GM13976 (cell line): Measurements from ENCODE around the gene TSPAN1.
A peak's percentile ranks its signal among the peaks of the same experiment; 100 is the strongest.

Experiments used
- DNase-seq: peaks from one replicate; pipeline ENCODE4 v3.0.0; 2012; ENCODE audit warnings: low spot score
- CTCF ChIP-seq: IDR thresholded peaks from 2 replicates; pipeline ENCODE4 v1.5.1; 2012; ENCODE audit warnings: borderline replicate concordance, mild to moderate bottlenecking; ENCODE audit not compliant: insufficient read depth; ENCODE audit errors: extremely low read depth, missing control alignments, control extremely low read depth
- in situ Hi-C: fragments of 300-500 bp; cut with MboI; formaldehyde crosslinking; loops from one replicate; pipeline ENCODE4 v1.12.0; 2022; ENCODE audit warnings: low sequenced_read_pairs, mixed read lengths, inconsistent platforms; ENCODE audit not compliant: unreplicated experiment

Gene TSPAN1

GRCh38 chr1:46132529-46133180, 42.2 kb upstream of the TSPAN1 start, which contains the start of gene PIK3R3:
PIK3R3 (minus strand) TSS chr1:46132629; CDS start chr1:46131952, 677 bp downstream.
- peak; percentile 97 for DNase-seq
- in situ Hi-C loops: loop anchor here (10.0 kb wide), 1 partner anchor 58 kb away; no protein-coding TSS in a partner anchor
- TF ChIP-seq CTCF: no peak

GRCh38 chr1:46133181-46133658, 41.7 kb upstream of the TSPAN1 start:
- DNase-seq: peak; percentile 78
- in situ Hi-C loops: loop anchor here (10.0 kb wide), 1 partner anchor 58 kb away; no protein-coding TSS in a partner anchor
- no peak for TF ChIP-seq CTCF

- no peak for DNase-seq
- TF ChIP-seq CTCF: no peak
- in situ Hi-C loops: loop anchor here (10.0 kb wide), 1 partner anchor 59 kb away; no protein-coding TSS in a partner anchor
Observed at GRCh38 chr1:46133781-46134350, 41.0 kb upstream of the TSPAN1 start.

GRCh38 chr1:46134660-46135331, 40.1 kb upstream of the TSPAN1 start:
- DNase-seq: peak; percentile 47
- TF ChIP-seq CTCF: no peak
- in situ Hi-C loops: loop anchor here (10.0 kb wide), 1 partner anchor 60 kb away; no protein-coding TSS in a partner anchor

- no peak for DNase-seq
- no peak for TF ChIP-seq CTCF
- in situ Hi-C loops: loop anchor here (10.0 kb wide), 1 partner anchor 62 kb away; no protein-coding TSS in a partner anchor
Observed at GRCh38 chr1:46136711-46137110, 38.2 kb upstream of the TSPAN1 start.

GRCh38 chr1:46137916-46138315, 37.0 kb upstream of the TSPAN1 start:
- DNase-seq: no peak
- in situ Hi-C loops: loop anchor here (10.0 kb wide), 1 partner anchor 63 kb away; no protein-coding TSS in a partner anchor
- TF ChIP-seq CTCF: no peak
